Activated CD8-positive, alpha-beta memory T cell treated with anti-CD3 and anti-CD28 coated beads, Interleukin-2, amount 50 U/mL, for 4 hours (primary cell): Measurements from ENCODE around the gene TMX2.
A peak's percentile ranks its signal among the peaks of the same experiment; 100 is the strongest.
"Not testable (repeated sequence)": the region's sequence is repeated elsewhere in the genome, so short reads cannot be mapped to it uniquely, and the experiment has no call there.

Source experiments
- DNase-seq: peaks from one replicate; pipeline ENCODE4 v3.0.0-alpha.2; 2020

The TMX2 gene

GRCh38 chr11:57712256-57713150 is at the start of gene TMX2:
Gene TMX2, plus strand, starts transcription at chr11:57712593. Its CDS starts 26 bp downstream, at chr11:57712619.
- peak; percentile 86 for DNase-seq

- DNase-seq, result no peak
Observed at GRCh38 chr11:57662893-57663292, 49.5 kb upstream of the TMX2 start.

- DNase-seq, result no peak
Observed at GRCh38 chr11:57663975-57664374, 48.4 kb upstream of the TMX2 start.

GRCh38 chr11:57667117-57667735 is 45.2 kb upstream of the TMX2 start:
- peak; percentile 88 for DNase-seq

GRCh38 chr11:57667736-57668433 is 44.5 kb upstream of the TMX2 start, which contains the start of gene ZDHHC5:
Gene ZDHHC5, plus strand, starts transcription at chr11:57668114. Its CDS starts 4,977 bp downstream, at chr11:57673091.
- peak; percentile 100 for DNase-seq

GRCh38 chr11:57668434-57668782 is 44.0 kb upstream of the TMX2 start:
- DNase-seq, result no peak

GRCh38 chr11:57674251-57674650 is 38.1 kb upstream of the TMX2 start:
- DNase-seq, result no peak

- DNase-seq, result no peak
Observed at GRCh38 chr11:57675176-57675941, 37.0 kb upstream of the TMX2 start.

GRCh38 chr11:57679396-57679795 is 33.0 kb upstream of the TMX2 start:
- no peak for DNase-seq

GRCh38 chr11:57680552-57680874 is 31.9 kb upstream of the TMX2 start:
- no peak for DNase-seq

GRCh38 chr11:57681168-57681567 is 31.2 kb upstream of the TMX2 start:
- no peak for DNase-seq

GRCh38 chr11:57690474-57690873 is 21.9 kb upstream of the TMX2 start:
- not testable (repeated sequence) for DNase-seq

- no peak for DNase-seq
Observed at GRCh38 chr11:57698843-57699365, 13.5 kb upstream of the TMX2 start.

- DNase-seq, result no peak
Observed at GRCh38 chr11:57699813-57700212, 12.6 kb upstream of the TMX2 start.

- no peak for DNase-seq
Observed at GRCh38 chr11:57700425-57700824, 12.0 kb upstream of the TMX2 start.

GRCh38 chr11:57703341-57703740 is 9.1 kb upstream of the TMX2 start:
- DNase-seq, result no peak

- DNase-seq, result no peak
Observed at GRCh38 chr11:57704932-57705331, 7.5 kb upstream of the TMX2 start.

GRCh38 chr11:57705432-57705831 is 7.0 kb upstream of the TMX2 start:
- DNase-seq, result not testable (repeated sequence)

- no peak for DNase-seq
Observed at GRCh38 chr11:57709802-57710367, 2.5 kb upstream of the TMX2 start.

- DNase-seq, result peak; percentile 73
Observed at GRCh38 chr11:57711414-57712255, 758 bp upstream of the TMX2 start, which contains the start of gene MED19. Gene MED19, minus strand, starts transcription at chr11:57712215. Its CDS starts 36 bp downstream, at chr11:57712179.

GRCh38 chr11:57713835-57714234 is 1.4 kb downstream of the TMX2 start:
- DNase-seq, result no peak
